CD14-positive monocyte (primary cell): ENCODE measurements around the gene DBT. TPM values are rescaled to one million over a fixed set of nuclear protein-coding genes. Genes with fewer than 3 reads are reported as not detected.

Experiments
- DNase-seq, 3 donors: peaks; one replicate each; pipeline ENCODE4 v3.0.0-alpha.2; 2011 to 2022
- H2AFZ ChIP-seq: 2 replicates; pipeline ENCODE4 v1.6.0; 2012; ENCODE audit warnings: mild to moderate bottlenecking, low read depth, low read length, inconsistent platforms; ENCODE audit not compliant: insufficient read depth, poor library complexity, severe bottlenecking
- H3K27ac ChIP-seq, 2 donors: 1 replicate in 1 of 2; 2 replicates in 1 of 2; pipeline ENCODE4 v1.5.1; 2012 to 2013; ENCODE audit warnings: low read length in 2 of 2, control low read depth in 1 of 2, inconsistent platforms in 1 of 2, low read depth in 1 of 2, mild to moderate bottlenecking in 1 of 2
- H3K27me3 ChIP-seq, 2 donors: one replicate each; pipeline versions ENCODE4 v1.6.0 to v1.6.1; 2011 to 2013; ENCODE audit warnings: low read length in 2 of 2; ENCODE audit not compliant: control insufficient read depth in 2 of 2, insufficient read depth in 2 of 2
- H3K36me3 ChIP-seq, 2 donors: replicated peaks in 1 of 2; 1 replicate in 1 of 2; 2 replicates in 1 of 2; pipeline versions ENCODE4 v1.5.1 to v1.6.1; 2012 to 2013; ENCODE audit warnings: low read length in 2 of 2, control low read depth in 1 of 2, inconsistent platforms in 1 of 2, mild to moderate bottlenecking in 1 of 2; ENCODE audit not compliant: insufficient read depth in 2 of 2, control insufficient read depth in 1 of 2
- H3K4me1 ChIP-seq, 2 donors: 1 replicate in 1 of 2; 2 replicates in 1 of 2; pipeline versions ENCODE4 v1.5.1 to v1.6.1; 2012 to 2013; ENCODE audit warnings: low read length in 2 of 2, control low read depth in 1 of 2, inconsistent platforms in 1 of 2, mild to moderate bottlenecking in 1 of 2, moderate library complexity in 1 of 2; ENCODE audit not compliant: insufficient read depth in 2 of 2, control insufficient read depth in 1 of 2
- H3K4me2 ChIP-seq: replicated peaks from 2 replicates; pipeline ENCODE3; 2012; ENCODE audit warnings: low read length, moderate library complexity, mild to moderate bottlenecking; ENCODE audit not compliant: poor library complexity, severe bottlenecking; ENCODE audit errors: extremely low read depth
- H3K4me3 ChIP-seq, 3 experiments: fragments of 200-600 bp in 1 of 3; sonication (generic) in 1 of 3; replicated peaks in 1 of 3; 1 replicate in 2 of 3; 2 replicates in 1 of 3; pipeline ENCODE4 v1.5.1; 2011 to 2013; ENCODE audit warnings: low read length in 3 of 3, mild to moderate bottlenecking in 3 of 3, control low read depth in 2 of 3, low read depth in 2 of 3, inconsistent platforms in 1 of 3, moderate library complexity in 1 of 3
- H3K79me2 ChIP-seq: 2 replicates; pipeline ENCODE4 v1.6.0; 2012; ENCODE audit warnings: mild to moderate bottlenecking, control low read depth, inconsistent platforms, low read length, moderate library complexity; ENCODE audit not compliant: insufficient read depth
- H3K9ac ChIP-seq: 2 replicates; pipeline ENCODE4 v1.6.0; 2017; ENCODE audit warnings: low read length, mild to moderate bottlenecking; ENCODE audit not compliant: insufficient read depth, poor library complexity, severe bottlenecking
- H3K9me3 ChIP-seq, 2 donors: replicated peaks in 1 of 2; 1 replicate in 1 of 2; 2 replicates in 1 of 2; pipeline versions ENCODE4 v1.5.1 to v1.6.1; 2012 to 2013; ENCODE audit warnings: low read length in 2 of 2, control low read depth in 1 of 2; ENCODE audit not compliant: control insufficient read depth in 1 of 2, insufficient read depth in 1 of 2
- H4K20me1 ChIP-seq: 2 replicates; pipeline ENCODE4 v1.6.0; 2012; ENCODE audit warnings: mild to moderate bottlenecking, low read length, control low read depth, moderate library complexity; ENCODE audit not compliant: insufficient read depth
- H3K27ac Mint-ChIP-seq, 7 donors: one replicate each; pipeline ENCODE4 v1.8.0; 2020; ENCODE audit warnings: mild to moderate bottlenecking in 7 of 7, mixed read lengths in 7 of 7, moderate library complexity in 6 of 7, inconsistent platforms in 2 of 7
- H3K27me3 Mint-ChIP-seq, 3 donors: one replicate each; pipeline ENCODE4 v1.8.0; 2021 to 2022; ENCODE audit warnings: low read depth in 3 of 3, mild to moderate bottlenecking in 3 of 3, mixed read lengths in 3 of 3, moderate library complexity in 3 of 3, inconsistent platforms in 1 of 3
- H3K36me3 Mint-ChIP-seq, 2 donors: one replicate each; pipeline ENCODE4 v1.8.0; 2020; ENCODE audit warnings: mixed read lengths in 2 of 2, inconsistent platforms in 1 of 2, mild to moderate bottlenecking in 1 of 2
- H3K4me1 Mint-ChIP-seq: one replicate; pipeline ENCODE4 v1.8.0; 2020; ENCODE audit warnings: mild to moderate bottlenecking, mixed read lengths
- H3K4me3 Mint-ChIP-seq, 2 donors: one replicate each; pipeline ENCODE4 v1.8.0; 2020; ENCODE audit warnings: mild to moderate bottlenecking in 2 of 2, mixed read lengths in 2 of 2, moderate library complexity in 1 of 2
- H3K9me3 Mint-ChIP-seq, 7 donors: one replicate each; pipeline ENCODE4 v1.8.0; 2020 to 2022; ENCODE audit warnings: mixed read lengths in 7 of 7, mild to moderate bottlenecking in 6 of 7, moderate library complexity in 6 of 7, inconsistent platforms in 2 of 7
- WGBS: methylation state at CpG from one replicate; pipeline ENCODE4 v1.1.5; 2013; ENCODE audit warnings: missing lambda C conversion rate; ENCODE audit not compliant: insufficient coverage; 5-methylcytosine and 5-hydroxymethylcytosine counted together
- intact Hi-C, 2 donors: fragments of 100-400 bp; cut with micrococcal nuclease; formaldehyde crosslinking; loops; one replicate each; pipeline versions ENCODE4 v1.15.0 to v1.15.1; 2023
- polyA plus RNA-seq, 3 donors: library from polyadenylated mRNA; depleted of rRNA in 1 of 3; unstranded in 2 of 3; stranded (reverse) in 1 of 3; fragments of 300-500 nt in 2 of 3; fragments of >200 nt in 1 of 3; fragmentation: Illumina TruSeq in 2 of 3; gene quantifications; 1 replicate in 2 of 3; 2 replicates in 1 of 3; pipeline ENCODE4 v1.2.3, GENCODE V29; 2012 to 2021
- TF ChIP-seq, protein P1 (sequence below): fragments of 200-600 bp; IDR thresholded peaks from one replicate; pipeline ENCODE4 v1.8.0; 2022; ENCODE audit warnings: antibody characterized with exemption, mild to moderate bottlenecking

DBT gene
- polyA plus RNA-seq, 3 donors: 1.1 to 2.7 (median 1.5) TPM

DNA sequence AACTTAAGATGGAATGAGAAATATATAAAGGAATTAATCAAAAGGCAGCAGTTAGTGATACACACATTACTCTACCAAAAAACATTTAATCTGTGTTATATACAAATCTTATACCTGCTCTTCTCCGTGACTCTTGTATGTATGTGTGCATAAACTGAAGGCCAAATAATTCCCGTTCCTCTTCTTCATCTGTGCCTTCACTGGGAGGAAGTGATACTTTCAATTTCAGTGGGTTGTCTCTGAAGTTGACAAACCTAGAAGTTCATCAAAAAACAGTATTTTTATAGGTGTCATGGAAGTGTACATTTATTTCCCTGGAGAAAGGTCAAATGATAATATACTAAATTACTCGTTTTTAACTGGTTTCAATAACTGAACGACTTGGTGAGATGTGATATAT is 97.4 kb downstream of the DBT start:
- Histone ChIP-seq H3K79me2 (no peaks in the 10 kb centered on the region), H3K9me3 (no peaks in the 10 kb centered on the region), H4K20me1 (no peaks in the 10 kb centered on the region), H3K36me3 (peaks cover 24 to 37% of the 10 kb centered on the region in 2 donors), H3K4me3 (no peak overlapping the region), H3K4me1 (peaks cover 4 to 13% of the 10 kb centered on the region in 2 donors), H3K4me2 (peak overlapping the region; percentile 16), H3K9ac (no peak overlapping the region), H3K27ac (peak overlapping the region in 1 of 2 donors; percentile 36), H3K27me3 (no peaks in the 10 kb centered on the region), H2AFZ (no peak overlapping the region)
- WGBS: no CpG with 5 or more reads among the region's 4 CpGs
- Mint-ChIP-seq H3K27me3 (no peaks in the 10 kb centered on the region), H3K27ac (peak overlapping the region in 3 of 7 donors; percentile 4 to 56 (median 35)), H3K4me1 (peaks cover 10% of the 10 kb centered on the region), H3K36me3 (peaks cover 17 to 28% of the 10 kb centered on the region in 2 donors), H3K4me3 (no peak overlapping the region), H3K9me3 (no peaks in the 10 kb centered on the region)
- DNase-seq: peak; percentile 12 to 21 (median 19)
- TF ChIP-seq, protein P1, sequence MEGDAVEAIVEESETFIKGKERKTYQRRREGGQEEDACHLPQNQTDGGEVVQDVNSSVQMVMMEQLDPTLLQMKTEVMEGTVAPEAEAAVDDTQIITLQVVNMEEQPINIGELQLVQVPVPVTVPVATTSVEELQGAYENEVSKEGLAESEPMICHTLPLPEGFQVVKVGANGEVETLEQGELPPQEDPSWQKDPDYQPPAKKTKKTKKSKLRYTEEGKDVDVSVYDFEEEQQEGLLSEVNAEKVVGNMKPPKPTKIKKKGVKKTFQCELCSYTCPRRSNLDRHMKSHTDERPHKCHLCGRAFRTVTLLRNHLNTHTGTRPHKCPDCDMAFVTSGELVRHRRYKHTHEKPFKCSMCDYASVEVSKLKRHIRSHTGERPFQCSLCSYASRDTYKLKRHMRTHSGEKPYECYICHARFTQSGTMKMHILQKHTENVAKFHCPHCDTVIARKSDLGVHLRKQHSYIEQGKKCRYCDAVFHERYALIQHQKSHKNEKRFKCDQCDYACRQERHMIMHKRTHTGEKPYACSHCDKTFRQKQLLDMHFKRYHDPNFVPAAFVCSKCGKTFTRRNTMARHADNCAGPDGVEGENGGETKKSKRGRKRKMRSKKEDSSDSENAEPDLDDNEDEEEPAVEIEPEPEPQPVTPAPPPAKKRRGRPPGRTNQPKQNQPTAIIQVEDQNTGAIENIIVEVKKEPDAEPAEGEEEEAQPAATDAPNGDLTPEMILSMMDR: no peak
- intact Hi-C loops: no loop called here

DNA sequence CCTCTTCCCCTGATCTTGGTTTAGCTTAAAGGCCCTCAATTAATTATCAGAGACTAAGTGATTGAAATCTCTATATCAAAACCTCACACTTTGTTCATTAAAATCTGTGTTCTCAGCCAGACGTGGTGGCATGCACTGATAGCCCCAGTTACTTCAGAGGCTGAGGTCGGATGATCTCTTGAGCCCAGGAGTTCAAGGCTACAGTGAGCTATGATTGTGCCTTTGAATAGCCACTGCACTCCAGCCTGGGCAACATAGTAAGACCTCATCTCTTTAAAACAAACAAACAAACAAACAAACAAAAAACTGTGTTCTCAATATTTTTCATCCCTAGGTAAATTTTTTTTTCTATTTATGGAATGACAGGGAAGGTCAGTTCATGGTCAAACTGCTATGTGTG is 98.0 kb downstream of the DBT start:
- H3K27ac Mint-ChIP-seq: peak overlapping the region in 2 of 7 donors; percentile 35 to 56
- intact Hi-C loops: no loop called here
- H4K20me1 ChIP-seq: no peaks in the 10 kb centered on the region

More for the DNA sequence above, 98.0 kb downstream of the DBT start:
- no peak overlapping the region for H2AFZ ChIP-seq
- no peaks in the 10 kb centered on the region for H3K27me3 ChIP-seq
- Mint-ChIP-seq H3K4me3 (no peak overlapping the region), H3K36me3 (peaks cover 18 to 30% of the 10 kb centered on the region in 2 donors), H3K27me3 (no peaks in the 10 kb centered on the region), H3K4me1 (peaks cover 10% of the 10 kb centered on the region), H3K9me3 (no peaks in the 10 kb centered on the region)
- H3K27ac ChIP-seq: peak overlapping the region in 1 of 2 donors; percentile 36
- H3K36me3 ChIP-seq: peaks cover 29 to 43% of the 10 kb centered on the region in 2 donors
- H3K4me3 ChIP-seq: no peak overlapping the region
- DNase-seq: no peak
- no peak overlapping the region for H3K4me2 ChIP-seq
- H3K79me2 ChIP-seq: no peaks in the 10 kb centered on the region
- H3K9ac ChIP-seq: no peak overlapping the region
- WGBS: 100% methylated on average over 1 of the region's 2 CpGs
- H3K4me1 ChIP-seq: peaks cover 4 to 13% of the 10 kb centered on the region in 2 donors
- no peaks in the 10 kb centered on the region for H3K9me3 ChIP-seq
- TF ChIP-seq, protein P1: no peak
